Nucleus accumbens (tissue), 56 donors: ENCODE measurements around the gene PROM1.
A peak's percentile ranks its signal among the peaks of the same experiment; 100 is the strongest.

Experiments
- DNase-seq, 56 donors: peaks; one replicate each; lab custom pipeline; 2025; lab: John Stamatoyannopoulos, UW

Gene PROM1

DNA sequence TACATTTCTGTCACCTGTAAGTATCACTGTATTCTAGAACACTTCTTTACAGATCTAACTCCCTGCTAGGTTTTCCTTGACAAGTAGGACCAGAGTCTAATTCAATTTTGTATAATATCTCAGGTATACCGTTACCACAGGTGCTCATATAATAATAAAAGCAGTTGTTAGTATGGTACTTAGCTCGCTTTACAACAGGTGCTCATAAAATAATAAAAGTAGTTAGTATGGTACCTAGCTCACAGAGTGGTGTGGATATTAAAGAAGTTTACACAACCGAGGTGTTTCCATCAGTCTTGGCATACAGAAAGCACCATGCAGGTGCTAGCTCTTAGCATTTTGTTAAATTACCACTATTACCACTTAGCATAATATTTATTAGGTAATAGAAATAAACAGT lies 88.0 kb downstream of the PROM1 start:
- no peak for DNase-seq

DNA sequence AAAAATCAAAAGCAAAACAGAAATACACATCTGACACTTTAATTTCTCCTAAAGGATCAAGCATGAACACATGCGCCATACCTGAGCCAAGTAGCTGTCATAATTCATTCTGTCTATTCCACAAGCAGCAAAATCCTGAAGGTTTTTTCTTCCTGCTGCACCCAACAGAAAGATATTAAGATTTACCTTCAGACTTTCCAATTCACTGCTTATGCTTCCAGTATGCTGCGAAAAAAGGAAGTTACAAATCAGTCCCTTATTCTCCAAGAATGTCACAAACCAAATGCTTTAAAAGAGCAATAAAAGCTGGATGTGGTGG lies 91.7 kb downstream of the PROM1 start:
- DNase-seq, result no peak

DNA sequence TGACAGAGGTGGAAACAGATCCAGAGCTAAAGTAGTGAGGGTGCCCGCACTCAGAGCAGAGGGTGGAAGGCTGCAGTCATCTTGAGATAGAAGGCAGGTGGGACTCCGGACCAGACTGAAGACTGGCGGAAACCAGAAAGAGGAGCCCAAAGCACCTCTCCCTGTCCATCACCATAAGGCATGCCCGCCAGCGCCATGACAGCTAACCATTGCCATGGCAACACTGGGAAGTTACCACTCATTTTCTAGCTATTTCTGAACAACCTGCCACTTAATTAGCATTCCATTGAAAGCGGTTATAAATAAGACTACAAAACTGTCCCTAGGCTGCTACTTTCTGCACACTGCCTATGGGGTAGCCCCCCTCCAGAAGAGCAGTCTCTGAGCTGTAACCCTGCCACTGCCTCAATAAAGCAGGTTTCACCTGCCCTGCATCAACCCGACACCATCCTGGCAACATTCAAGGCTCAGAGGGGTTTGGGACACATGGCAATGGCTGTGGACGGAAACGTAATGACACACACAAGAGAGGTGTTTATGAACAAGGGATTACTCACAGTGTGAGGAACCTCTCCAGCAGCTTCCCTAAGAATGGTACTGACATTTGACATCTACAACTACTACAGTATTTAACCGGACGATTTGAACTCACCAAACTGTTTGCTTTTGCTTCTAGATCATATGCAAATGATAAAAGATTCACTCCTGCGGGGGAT lies 93.1 kb downstream of the PROM1 start:
- DNase-seq, result peak in 16 of 56 donors; percentile 1 to 50 (median 17)

DNA sequence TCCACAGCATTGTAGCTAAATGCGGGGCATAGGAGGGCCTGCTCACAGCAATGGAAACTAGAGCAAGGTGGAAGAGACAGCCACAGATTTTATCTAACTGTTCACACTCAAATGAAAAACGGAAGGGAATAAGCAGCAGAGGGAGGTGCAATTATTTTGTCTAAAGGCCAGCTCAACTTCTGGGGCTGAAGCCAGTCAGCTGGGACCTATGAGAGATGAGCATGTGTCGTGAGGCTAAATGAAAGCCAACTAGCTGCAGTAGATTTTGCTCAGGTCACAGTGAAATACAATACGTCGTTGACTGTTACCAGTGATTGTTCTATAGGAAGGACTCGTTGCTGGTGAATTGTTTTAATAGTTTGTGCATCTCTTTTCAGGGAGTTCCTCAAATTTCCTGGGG lies 94.4 kb downstream of the PROM1 start:
- DNase-seq, result no peak

DNA sequence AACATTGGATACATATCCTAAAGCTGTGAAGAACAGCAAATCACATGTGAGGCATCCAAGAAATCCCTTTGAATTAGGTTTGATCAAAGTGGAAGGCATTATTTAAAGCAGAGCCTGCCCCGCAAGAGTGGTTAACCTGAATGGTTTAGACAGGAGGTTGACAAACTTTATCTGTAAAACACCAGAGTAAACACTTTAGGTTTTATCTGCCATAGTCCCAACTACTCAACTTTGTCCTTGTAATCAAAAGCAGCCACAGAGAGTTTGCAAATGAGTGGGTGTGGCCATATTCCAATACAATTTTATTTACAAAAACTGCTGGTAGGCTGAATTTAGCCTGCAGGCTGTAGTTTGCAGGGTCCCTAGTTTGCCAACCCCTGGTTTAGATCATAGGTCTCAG lies 95.6 kb downstream of the PROM1 start:
- no peak for DNase-seq

DNA sequence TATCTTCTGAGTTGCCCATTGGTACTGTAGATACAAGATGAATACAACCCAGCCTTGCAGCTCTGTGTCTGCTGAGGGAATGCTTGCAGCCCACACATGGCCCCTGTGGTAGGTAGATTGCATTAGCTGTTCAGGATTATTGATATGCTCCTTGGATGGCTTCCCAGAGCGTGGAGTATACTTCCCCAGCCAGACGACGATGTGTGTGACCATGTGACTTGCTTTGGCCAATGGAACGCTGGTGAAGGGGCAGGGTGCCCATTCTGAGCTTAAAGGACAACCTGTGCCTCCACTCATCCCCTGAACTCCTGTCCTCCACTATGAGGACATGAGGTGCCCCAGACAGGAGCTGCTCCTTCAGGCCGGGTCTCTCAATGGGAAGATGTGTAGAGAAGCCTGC lies 96.9 kb downstream of the PROM1 start:
- DNase-seq, result no peak

DNA sequence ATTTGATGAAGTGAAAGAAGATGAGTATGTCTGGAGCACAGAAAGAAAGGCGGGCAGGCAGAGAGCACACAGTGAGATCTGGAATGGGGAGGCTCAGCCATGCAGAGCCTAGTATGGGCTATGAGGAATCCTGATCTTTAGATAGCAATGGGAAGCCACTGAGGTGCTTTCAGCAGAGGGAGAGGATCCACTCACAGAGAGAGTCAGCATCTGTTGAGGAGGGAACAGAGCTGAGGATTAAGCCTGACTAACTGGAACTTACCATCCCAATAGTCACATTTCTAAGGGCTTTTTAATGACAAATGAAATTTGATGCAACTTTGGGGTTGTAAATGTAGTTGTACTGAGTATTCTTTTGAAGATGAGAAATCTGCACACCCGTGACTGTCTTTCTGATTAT lies 100.2 kb downstream of the PROM1 start:
- DNase-seq, result no peak

DNA sequence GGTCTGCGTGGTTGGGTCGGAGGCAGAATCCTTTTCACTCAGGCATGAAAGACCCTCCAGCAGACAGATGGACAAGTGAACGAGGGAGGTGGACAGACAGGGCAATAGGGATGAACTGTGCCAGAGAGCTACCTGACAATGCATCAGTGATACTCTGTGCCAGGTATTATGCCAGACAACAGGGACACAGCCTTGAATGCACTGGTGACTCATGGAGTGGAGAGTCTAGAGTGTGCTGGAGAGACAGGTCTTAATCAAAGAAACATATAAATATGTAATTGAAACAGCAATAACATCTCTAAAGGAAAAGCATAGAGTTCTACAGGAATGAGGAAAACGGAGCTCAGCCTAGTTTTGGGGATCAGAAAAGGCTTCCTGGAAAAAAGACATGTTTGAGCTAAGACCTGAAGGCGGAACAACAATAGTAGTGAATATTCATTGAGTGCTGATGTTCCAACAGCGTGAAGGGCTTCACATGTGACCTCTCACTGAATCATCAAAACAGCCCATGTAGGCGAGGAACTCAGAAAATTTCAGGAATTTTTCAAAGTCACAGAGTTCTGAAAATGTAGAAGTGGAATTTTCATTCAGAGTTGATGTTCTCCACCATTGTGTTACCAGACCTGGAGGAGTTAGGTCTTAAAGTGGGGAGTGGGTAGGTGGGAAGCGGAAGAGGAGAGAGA lies 100.8 kb downstream of the PROM1 start:
- peak in 2 of 56 donors; percentile 4 to 21 for DNase-seq

DNA sequence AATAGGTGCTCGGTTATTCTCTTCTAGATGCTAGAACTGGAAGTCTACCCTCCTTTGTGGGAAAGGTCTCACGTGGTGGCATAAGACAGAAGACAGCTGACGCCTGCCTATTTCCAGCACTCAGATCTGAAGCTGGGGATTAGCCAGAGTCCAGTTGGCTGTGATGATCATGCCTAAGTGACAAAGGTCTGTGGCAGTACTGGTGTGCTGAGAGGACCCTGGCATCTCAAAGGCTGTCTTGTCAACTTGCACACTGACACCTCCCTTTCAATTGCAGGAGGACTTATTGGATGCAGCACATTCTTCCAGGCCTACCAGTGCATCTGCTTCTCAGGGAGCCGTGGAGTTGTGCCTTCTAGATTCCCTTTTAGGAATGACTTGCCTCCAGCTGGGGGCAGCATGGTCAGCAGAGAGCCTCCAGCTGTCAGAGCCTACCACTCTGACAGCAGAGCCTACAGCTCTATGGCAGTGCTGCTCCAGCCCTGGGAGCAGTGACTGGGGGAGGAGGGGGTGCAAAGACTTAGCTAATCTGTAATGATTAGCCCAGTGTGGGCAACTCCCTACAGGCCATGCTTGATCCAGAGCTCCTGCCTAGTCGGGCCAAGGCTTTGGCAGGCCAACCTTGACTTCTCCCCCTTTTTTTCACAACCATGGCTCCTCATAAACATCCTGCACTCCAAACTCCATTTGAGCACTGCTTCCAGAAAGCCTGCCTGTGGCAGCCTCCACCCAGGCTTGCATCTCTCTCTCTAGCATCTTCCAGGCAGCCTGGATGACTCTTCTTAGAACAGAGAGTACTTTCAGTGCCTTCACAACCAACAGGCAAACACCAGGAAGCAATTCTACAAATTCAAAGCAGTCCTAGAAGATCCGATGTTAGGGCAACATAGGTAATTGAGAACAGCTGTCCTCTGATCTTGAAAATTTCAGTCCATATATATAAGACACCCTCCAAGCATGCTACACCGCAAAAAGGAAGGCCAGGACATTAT lies 107.1 kb downstream of the PROM1 start:
- no peak for DNase-seq

DNA sequence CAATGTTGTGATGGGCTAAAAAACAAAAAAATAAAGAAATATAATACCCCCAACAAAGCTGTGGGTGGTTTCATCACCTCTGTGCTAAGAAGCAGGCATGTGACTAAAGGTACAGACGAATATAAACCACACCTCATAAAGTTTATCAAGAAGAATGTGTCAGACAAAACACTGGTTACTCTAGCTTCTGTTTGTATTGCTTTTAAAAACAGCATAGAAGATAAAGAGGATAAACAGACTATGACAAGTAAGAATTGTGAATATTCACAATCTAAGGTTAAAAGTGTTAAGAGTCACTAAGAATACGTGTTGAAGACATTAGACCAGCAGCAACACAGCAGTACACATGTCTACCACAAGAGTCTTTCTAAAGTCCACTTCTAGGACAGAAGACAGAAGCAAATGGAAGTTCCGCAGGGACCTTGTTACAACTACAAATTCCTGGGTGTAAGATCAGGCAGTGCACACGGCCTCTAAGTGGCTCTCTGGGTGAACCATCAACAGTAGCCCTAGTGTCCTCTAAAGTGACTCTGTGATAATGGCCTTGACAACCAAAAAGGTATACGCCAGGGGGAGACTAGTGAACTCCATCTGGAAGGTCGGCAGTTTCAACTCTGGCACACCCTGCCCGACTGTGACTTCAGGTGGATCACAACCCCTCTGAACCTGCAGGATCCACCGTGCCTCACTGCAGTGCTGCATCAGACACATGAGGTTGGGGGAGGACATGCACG lies 112.6 kb downstream of the PROM1 start:
- DNase-seq, result no peak

DNA sequence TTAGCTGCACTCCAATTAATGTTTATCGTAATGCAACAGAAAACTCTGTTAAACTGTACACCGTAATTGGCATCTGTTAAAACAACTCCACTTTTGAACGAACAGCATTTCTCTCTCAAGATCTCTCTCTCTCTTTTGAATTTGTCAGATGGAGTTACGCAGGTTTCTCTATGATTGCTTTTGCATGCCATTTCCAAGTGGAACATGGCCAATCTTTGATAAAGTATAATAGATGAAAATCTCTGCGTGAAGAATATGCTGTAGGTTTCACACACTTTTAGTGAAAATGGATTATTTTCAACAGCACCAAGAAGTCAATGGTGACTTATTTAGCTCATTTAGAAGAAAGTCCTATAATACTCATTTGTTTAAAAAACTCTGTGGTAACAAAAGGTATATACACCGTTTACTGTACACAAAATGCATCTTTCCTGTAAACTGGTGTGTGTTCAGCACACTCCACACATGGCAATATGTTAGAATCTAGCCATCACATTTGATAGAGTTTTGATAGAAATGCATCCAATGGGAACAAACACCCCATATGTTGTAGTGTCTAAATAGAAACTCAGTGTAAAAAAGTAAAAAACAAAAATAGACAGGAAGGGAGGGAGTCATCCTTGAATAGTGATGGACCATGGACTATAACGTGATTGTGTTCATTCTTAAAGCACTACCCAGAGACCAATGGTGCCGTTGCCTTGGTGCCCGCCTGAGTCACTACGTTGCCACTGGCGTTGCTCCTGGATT lies 115.1 kb downstream of the PROM1 start:
- no peak for DNase-seq

DNA sequence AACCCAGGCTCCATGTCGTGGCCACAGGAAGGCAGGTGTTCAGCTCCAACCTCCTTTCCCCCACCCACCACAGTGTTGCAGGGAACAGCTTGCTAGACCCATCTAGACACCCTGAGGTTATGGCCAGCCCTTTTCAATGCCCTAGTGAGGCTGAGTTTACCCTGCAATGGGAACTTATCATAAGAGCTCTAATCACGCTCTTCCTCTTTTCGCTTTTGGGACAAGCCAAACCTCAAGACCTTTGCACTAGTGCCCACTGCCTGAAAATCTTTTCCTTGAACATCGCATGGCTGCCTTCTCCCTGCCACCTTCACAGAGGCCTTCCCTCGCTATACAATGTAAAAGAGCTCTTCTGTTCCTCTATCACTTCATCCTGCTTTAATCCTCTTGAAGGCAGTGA lies 118.5 kb downstream of the PROM1 start:
- DNase-seq, result no peak

DNA sequence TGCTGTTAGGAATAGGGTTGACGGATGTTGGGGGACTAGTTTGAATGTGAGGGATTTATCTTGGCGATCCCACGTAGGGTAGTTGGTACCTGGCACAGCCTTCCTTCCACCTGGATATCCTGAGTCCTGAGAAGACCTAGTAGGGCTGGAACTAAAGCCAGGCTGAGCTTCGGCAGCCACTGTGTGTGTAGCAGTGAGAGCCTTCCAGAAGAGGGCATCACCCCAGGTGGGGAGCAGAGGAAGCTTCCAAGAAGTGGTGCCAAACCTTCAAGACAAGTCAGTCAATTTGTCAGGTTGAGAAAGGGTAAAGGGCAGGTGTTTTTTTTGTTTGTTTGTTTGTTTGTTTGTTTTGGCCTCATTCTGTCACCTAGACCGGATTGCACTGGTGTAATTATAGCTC lies 119.7 kb downstream of the PROM1 start:
- DNase-seq, result no peak

DNA sequence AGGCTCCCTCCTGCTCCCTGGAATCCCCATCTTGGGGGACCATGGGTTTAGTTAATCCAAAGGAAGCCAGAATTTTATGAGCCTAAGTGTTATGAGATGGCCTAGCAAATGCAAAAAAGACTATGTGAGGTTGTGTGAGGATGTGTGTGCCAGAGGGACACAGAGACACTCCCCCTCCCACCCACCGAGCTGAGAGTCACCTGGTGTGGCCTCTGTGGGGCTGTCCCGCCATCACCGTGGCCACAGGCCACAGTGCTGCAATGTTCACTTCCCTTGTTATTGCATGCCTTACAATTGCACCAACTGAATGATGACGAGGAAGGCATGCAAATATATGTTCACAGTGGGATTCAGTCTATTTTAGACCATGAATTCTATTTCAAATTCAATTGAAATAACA lies 120.2 kb downstream of the PROM1 start:
- no peak for DNase-seq

DNA sequence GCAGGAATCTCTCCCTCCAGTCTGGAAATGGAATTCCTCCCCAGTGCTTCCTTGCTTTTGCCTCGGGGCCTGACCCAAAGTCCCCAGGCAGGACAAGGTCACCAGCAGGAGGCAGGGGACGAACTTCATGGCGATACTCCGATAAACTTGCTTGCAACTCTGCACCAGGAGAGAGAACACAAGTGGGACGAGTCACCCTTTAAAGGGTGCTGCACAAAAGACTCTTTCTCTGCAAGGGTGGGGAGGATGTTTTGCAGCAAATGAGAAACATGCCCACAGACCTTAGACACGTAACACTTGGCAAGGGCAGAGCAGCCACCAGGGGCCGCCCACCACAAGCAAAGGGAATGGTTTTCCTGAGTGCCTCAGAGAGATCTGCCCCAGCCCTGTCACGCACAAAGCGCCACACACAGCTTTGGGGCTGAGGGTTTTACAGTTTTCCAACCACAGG lies 120.8 kb downstream of the PROM1 start, which contains the start of gene FGFBP2:
Gene FGFBP2 (minus strand): TSS at position 175 of the 451 bp plus-strand sequence. CDS start 46 bp downstream, at position 129.
- DNase-seq, result peak in 9 of 56 donors; percentile 2 to 30 (median 8)

DNA sequence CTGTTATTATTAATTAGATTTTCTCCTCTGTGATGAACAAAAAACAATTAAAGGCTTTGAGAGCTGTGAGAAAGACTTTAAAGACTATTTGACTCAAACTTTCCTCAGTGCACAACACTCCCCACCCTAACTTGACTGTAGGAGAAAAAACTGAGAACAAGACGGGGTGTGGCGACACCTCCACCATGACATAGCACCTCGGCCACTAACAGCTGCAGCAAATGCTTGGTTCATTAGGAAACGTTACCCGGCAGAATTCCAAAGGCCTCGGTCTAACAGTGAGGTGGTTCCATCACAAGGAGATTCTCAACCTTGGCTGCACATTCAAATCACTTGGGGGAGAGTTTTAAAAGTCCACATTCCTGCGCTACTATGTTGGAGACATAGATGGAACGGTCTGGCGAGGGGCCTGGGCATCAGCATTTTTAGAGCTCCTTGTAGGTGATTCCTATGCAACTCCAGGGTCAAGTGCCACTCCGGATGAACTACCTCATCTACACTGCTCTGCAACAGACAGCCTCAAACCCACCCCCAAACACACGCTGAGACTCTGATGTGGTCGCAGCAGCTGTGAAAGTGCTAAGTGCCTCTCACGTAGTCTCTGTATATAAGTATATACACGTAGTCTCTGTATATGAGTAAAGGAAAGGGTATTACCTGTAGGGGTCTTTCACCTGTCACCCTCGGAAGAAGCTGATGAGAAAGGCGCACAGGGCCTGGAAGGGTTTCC lies 121.9 kb downstream of the PROM1 start:
- DNase-seq, result no peak

DNA sequence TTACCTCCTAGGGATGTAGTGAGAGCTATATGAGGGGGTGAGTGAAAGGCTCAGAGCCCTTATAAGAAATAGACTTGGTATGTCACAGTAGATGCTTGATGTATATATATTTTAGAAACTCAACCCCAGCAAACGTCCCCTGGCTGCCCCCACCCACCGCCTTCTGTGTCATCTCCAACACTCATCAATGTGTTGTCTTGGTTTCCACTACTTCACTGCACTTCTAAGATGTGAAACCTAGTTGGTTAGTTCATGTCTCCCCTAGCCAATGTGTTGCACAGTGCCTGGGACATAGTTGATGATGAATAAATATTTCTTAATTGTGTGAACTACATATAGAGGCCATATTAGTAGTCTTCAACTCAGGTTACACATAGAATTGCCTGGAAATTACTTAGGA lies 125.3 kb downstream of the PROM1 start:
- no peak for DNase-seq

DNA sequence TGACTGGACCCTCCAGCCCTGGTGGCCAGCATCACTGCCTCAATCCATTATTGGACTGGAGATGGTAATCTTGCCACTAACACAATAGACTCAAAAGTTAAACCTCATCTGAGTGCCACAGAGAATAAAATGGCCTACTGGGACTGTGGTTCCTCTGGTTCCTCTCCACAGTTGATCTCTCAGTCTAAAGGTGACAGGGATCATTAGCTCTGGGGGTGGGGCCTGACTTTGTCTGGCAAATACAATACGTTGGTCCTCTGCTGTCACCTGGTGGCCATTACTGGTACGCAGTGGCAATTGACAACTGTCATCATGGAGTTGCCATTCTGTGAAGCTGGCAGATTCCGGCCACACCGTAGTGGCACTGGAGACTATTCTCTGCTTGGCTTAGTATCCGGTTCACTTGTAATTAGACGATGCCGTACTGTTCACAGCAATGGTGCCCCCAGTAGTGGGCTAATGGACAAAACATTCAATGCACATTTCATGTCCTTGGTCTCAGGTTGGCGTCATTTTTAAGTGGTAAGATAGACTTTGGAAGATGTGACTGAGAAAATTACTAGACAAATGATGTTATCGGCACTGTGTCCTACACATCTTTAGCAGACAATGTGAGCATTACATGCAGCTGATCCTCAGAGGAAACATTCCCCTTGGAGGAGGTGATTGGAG lies 127.5 kb downstream of the PROM1 start:
- peak in 39 of 56 donors; percentile 1 to 77 (median 24) for DNase-seq
